ENCODE data around the gene GPR22.

DNA sequence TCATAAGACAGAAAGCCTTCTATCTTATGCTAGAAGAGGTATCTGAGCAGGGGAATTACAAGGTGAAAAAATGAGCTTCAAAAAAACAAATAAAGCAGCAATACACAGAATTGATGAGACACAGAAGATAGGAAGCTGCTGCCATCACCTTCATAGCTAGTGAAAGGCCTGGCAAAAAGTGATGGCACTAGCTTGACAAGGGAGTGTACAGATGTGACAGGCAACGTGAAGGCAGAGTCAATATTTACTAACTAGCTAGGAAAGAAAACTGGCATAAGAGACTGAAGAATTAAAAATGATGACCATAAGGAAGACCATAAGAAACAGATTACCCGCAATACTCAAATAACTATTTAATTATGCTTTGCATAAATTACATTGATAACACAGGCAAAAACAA lies 9.4 kb downstream of the GPR22 start:
- TF ChIP-seq, protein P1, sequence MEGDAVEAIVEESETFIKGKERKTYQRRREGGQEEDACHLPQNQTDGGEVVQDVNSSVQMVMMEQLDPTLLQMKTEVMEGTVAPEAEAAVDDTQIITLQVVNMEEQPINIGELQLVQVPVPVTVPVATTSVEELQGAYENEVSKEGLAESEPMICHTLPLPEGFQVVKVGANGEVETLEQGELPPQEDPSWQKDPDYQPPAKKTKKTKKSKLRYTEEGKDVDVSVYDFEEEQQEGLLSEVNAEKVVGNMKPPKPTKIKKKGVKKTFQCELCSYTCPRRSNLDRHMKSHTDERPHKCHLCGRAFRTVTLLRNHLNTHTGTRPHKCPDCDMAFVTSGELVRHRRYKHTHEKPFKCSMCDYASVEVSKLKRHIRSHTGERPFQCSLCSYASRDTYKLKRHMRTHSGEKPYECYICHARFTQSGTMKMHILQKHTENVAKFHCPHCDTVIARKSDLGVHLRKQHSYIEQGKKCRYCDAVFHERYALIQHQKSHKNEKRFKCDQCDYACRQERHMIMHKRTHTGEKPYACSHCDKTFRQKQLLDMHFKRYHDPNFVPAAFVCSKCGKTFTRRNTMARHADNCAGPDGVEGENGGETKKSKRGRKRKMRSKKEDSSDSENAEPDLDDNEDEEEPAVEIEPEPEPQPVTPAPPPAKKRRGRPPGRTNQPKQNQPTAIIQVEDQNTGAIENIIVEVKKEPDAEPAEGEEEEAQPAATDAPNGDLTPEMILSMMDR (IDR thresholded peaks at IDR 0.05; ENCODE audit: insufficient read depth, low read length) = no peak
- TF ChIP-seq POLR2AphosphoS5 (IDR thresholded peaks at IDR 0.05; ENCODE audit: low read depth) (no peak), SPI1 (IDR thresholded peaks at IDR 0.05; ENCODE audit: borderline replicate concordance, low read depth) (no peak), GABPA (IDR thresholded peaks at IDR 0.05; ENCODE audit: low read depth) (no peak)
- TF ChIP-seq, protein P2, sequence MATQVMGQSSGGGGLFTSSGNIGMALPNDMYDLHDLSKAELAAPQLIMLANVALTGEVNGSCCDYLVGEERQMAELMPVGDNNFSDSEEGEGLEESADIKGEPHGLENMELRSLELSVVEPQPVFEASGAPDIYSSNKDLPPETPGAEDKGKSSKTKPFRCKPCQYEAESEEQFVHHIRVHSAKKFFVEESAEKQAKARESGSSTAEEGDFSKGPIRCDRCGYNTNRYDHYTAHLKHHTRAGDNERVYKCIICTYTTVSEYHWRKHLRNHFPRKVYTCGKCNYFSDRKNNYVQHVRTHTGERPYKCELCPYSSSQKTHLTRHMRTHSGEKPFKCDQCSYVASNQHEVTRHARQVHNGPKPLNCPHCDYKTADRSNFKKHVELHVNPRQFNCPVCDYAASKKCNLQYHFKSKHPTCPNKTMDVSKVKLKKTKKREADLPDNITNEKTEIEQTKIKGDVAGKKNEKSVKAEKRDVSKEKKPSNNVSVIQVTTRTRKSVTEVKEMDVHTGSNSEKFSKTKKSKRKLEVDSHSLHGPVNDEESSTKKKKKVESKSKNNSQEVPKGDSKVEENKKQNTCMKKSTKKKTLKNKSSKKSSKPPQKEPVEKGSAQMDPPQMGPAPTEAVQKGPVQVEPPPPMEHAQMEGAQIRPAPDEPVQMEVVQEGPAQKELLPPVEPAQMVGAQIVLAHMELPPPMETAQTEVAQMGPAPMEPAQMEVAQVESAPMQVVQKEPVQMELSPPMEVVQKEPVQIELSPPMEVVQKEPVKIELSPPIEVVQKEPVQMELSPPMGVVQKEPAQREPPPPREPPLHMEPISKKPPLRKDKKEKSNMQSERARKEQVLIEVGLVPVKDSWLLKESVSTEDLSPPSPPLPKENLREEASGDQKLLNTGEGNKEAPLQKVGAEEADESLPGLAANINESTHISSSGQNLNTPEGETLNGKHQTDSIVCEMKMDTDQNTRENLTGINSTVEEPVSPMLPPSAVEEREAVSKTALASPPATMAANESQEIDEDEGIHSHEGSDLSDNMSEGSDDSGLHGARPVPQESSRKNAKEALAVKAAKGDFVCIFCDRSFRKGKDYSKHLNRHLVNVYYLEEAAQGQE (IDR thresholded peaks at IDR 0.05; ENCODE audit: insufficient replicate concordance, low read depth) = no peak

Measured in HL-60 (cell line).